ENCODE results near the gene CPA1.

GRCh38 chr7:130433301-130433700, 53.0 kb downstream of the CPA1 start:
- TF ChIP-seq POLR2A (IDR thresholded peaks at IDR 0.05; ENCODE audit: low read length) (no peak), GATA1 (IDR thresholded peaks at IDR 0.05; ENCODE audit: low read depth, low read length) (no peak)
